ENCODE measurements around the gene GNG13. TPM values are rescaled to one million over a fixed set of nuclear protein-coding genes. Genes with fewer than 3 reads are reported as not detected.

GNG13 gene
- total RNA-seq, 1 experiment from 2014 or later, result 0.23 TPM

DNA sequence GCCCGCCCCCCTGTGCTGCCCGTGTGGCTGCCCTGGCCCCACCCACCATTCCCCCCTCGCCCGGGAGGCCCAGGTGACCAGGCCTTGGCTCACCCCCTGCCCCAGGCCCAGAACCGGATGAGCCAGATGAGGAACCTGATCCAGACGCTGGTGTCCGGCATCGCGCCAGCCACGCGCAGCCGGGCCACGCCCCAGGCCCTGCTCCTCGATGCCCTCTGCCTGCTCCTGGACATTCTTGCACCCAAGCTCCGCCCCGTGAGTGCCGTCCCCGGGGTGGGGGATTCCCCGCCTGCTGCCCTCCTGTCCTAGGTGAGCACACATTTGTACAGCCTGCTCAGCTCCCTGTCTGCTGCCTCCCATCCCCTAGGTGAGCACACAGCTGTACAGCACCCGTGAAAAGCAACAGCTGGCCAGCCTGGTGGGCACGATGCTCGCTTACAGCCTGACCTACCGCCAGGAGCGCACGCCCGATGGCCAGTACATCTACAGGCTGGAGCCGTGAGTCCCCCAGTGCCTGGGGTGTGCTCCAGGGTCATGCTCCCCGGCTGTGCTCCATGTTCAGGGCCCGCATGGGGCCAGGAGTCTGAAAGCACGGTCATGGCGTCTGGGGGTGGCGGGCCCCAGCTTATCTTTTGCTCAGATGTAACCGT, 4.8 kb downstream of the GNG13 start:
- intact Hi-C loops (cut with micrococcal nuclease; ENCODE audit: unreplicated experiment), result no loop called here
- peaks cover 27% of the 10 kb centered on the region for H3K4me1 ChIP-seq (ENCODE audit: control insufficient read depth, insufficient read depth, low read length)
- ATAC-seq (peak; percentile 46), DNase-seq (ENCODE audit: low read depth, low spot score) (no peak)
- H3K9me3 ChIP-seq (ENCODE audit: control insufficient read depth, insufficient read depth, low read depth, low read length), result no peaks in the 10 kb centered on the region
- no TSS peak for BruUV-seq (replicated peaks)
- peak overlapping the region; percentile 48; the same call in 1 of the 2 replicates for H3K27ac ChIP-seq (ENCODE audit: low read length)
- H3K36me3 ChIP-seq (ENCODE audit: control insufficient read depth, insufficient read depth, low read length), result peaks cover 3% of the 10 kb centered on the region; the same call in 1 of the 2 replicates
- H3K27me3 ChIP-seq (ENCODE audit: control insufficient read depth, insufficient read depth, low read length), result no peaks in the 10 kb centered on the region
- H3K4me3 ChIP-seq (ENCODE audit: low read depth in 2 of 2, low read length in 2 of 2), result peak overlapping the region in 1 of 2 experiments; percentile 32; a peak in 2 of 4 replicates
- TF ChIP-seq SIN3A (IDR thresholded peaks at IDR 0.05; ENCODE audit: borderline replicate concordance, insufficient read depth, low read depth, low read length) (no peak), POLR2AphosphoS5 (IDR thresholded peaks at IDR 0.05; ENCODE audit: low read depth, low read length) (peak; percentile 26; the same call in 1 of the 2 replicates)
- ChIA-PET POLR2A (interaction anchor here (1.0 kb wide), 1 partner anchor 12 kb away, joined by 3 read pairs; no protein-coding TSS in a partner anchor), CTCF (no interaction called here)
- in situ Hi-C loops (cut with HindIII; ENCODE audit: low pct_unique_long_range_greater_than_20kb, low sequenced_read_pairs), result no loop called here

- in situ Hi-C loops (cut with HindIII; ENCODE audit: low pct_unique_long_range_greater_than_20kb, low sequenced_read_pairs), result no loop called here
- H3K27ac ChIP-seq (ENCODE audit: low read length), result no peak overlapping the region
- peak; percentile 70 for ATAC-seq
Measured at GRCh38 chr16:794853-795466, 5.6 kb downstream of the GNG13 start.

DNA sequence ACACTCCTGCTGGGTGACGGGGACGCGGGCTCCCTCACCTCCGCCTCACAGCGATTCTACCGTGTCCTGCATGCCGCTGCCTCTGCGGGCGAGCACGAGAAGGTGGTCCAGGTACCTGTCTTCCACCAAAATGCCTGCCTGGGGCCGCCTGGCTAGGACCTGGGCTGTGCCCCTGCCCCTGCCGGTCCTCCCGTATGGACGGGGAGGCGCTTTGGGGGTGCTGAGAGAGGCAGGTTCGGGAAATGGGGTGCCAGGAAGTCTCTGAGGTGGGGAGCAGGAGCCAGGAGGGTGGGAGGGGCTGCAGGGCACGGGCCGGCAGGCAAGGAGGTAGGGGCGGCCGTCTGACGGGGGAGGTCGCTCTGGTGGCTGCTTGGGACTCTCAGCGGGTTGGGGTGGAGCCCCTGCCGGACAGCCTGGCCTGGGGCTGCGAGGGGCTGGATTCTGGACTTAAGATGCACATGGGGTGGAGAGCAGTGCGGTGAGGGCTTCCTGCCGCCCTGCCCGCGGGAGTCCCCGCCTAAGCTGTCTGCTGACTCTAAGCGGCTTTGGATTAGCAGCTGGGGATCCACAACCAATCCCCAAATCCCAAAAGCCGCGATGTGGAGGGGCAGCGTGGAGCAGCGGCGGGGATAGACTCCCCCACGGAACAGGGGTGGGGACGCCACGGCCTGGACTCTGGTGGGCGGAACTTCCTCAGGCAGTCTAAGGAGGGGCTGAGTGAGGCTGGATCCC, 6.3 kb downstream of the GNG13 start:
- CTCF ChIA-PET, result no interaction called here
- intact Hi-C loops (cut with micrococcal nuclease; ENCODE audit: unreplicated experiment), result no loop called here
- no TSS peak for BruUV-seq (replicated peaks)

More at GRCh38 chr16:794853-795466, 5.6 kb downstream of the GNG13 start:
- TF ChIP-seq POLR2AphosphoS5 (IDR thresholded peaks at IDR 0.05; ENCODE audit: low read depth, low read length) (no peak), TCF7L2 (IDR thresholded peaks at IDR 0.05; ENCODE audit: low read depth, low read length) (no peak)
- TF ChIP-seq, protein P1, sequence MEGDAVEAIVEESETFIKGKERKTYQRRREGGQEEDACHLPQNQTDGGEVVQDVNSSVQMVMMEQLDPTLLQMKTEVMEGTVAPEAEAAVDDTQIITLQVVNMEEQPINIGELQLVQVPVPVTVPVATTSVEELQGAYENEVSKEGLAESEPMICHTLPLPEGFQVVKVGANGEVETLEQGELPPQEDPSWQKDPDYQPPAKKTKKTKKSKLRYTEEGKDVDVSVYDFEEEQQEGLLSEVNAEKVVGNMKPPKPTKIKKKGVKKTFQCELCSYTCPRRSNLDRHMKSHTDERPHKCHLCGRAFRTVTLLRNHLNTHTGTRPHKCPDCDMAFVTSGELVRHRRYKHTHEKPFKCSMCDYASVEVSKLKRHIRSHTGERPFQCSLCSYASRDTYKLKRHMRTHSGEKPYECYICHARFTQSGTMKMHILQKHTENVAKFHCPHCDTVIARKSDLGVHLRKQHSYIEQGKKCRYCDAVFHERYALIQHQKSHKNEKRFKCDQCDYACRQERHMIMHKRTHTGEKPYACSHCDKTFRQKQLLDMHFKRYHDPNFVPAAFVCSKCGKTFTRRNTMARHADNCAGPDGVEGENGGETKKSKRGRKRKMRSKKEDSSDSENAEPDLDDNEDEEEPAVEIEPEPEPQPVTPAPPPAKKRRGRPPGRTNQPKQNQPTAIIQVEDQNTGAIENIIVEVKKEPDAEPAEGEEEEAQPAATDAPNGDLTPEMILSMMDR (IDR thresholded peaks at IDR 0.05), result peak; percentile 31; the same call in 1 of the 2 replicates
- peaks cover 24% of the 10 kb centered on the region for H3K4me1 ChIP-seq (ENCODE audit: control insufficient read depth, insufficient read depth, low read length)
- BruUV-seq (replicated peaks), result no TSS peak
- peaks cover 3% of the 10 kb centered on the region; the same call in 1 of the 2 replicates for H3K36me3 ChIP-seq (ENCODE audit: control insufficient read depth, insufficient read depth, low read length)
- ChIA-PET CTCF (no interaction called here), POLR2A (interaction anchor here (1.0 kb wide), 1 partner anchor 12 kb away, joined by 3 read pairs; no protein-coding TSS in a partner anchor)
- no peak for DNase-seq (ENCODE audit: low read depth, low spot score)
- H3K27me3 ChIP-seq (ENCODE audit: control insufficient read depth, insufficient read depth, low read length), result no peaks in the 10 kb centered on the region
- intact Hi-C loops (cut with micrococcal nuclease; ENCODE audit: unreplicated experiment), result no loop called here
- no peaks in the 10 kb centered on the region for H3K9me3 ChIP-seq (ENCODE audit: control insufficient read depth, insufficient read depth, low read depth, low read length)
- H3K4me3 ChIP-seq (ENCODE audit: low read depth in 2 of 2, low read length in 2 of 2), result no peak overlapping the region

More for the DNA sequence above, 6.3 kb downstream of the GNG13 start:
- POLR2A ChIA-PET, result no interaction called here
- no peak overlapping the region for H3K4me3 ChIP-seq (ENCODE audit: low read depth in 2 of 2, low read length in 2 of 2)
- H3K9me3 ChIP-seq (ENCODE audit: control insufficient read depth, insufficient read depth, low read depth, low read length), result no peaks in the 10 kb centered on the region
- TF ChIP-seq TCF7L2 (IDR thresholded peaks at IDR 0.05; ENCODE audit: low read depth, low read length) (no peak), REST (IDR thresholded peaks at IDR 0.05; ENCODE audit: insufficient read depth in 1 of 2, low read depth in 2 of 2, low read length in 1 of 2) (no peak), SIN3A (IDR thresholded peaks at IDR 0.05; ENCODE audit: borderline replicate concordance, insufficient read depth, low read depth, low read length) (no peak), POLR2AphosphoS5 (IDR thresholded peaks at IDR 0.05; ENCODE audit: low read depth, low read length) (no peak)
- TF ChIP-seq, protein P1 (IDR thresholded peaks at IDR 0.05), result no peak
- DNase-seq (ENCODE audit: low read depth, low spot score), result no peak
- no peak overlapping the region for H3K27ac ChIP-seq (ENCODE audit: low read length)
- H3K36me3 ChIP-seq (ENCODE audit: control insufficient read depth, insufficient read depth, low read length), result peaks cover 3% of the 10 kb centered on the region
- H3K4me1 ChIP-seq (ENCODE audit: control insufficient read depth, insufficient read depth, low read length), result peaks cover 20% of the 10 kb centered on the region
- no peaks in the 10 kb centered on the region for H3K27me3 ChIP-seq (ENCODE audit: control insufficient read depth, insufficient read depth, low read length)
- ATAC-seq, result peak; percentile 10; the same call in 1 of the 2 replicates
- in situ Hi-C loops (cut with HindIII; ENCODE audit: low pct_unique_long_range_greater_than_20kb, low sequenced_read_pairs), result no loop called here

All from Panc1 (cell line).